GM21526 (cell line): Measurements from ENCODE around the gene RNU2-1.
"Not testable (repeated sequence)": the region's sequence is repeated elsewhere in the genome, so short reads cannot be mapped to it uniquely, and the experiment has no call there.

Experiments used
- ATAC-seq: cut with Tn5 transposase; IDR thresholded peaks from one replicate; pipeline ENCODE4 v1.9.1; 2021; ENCODE audit warnings: moderate library complexity; ENCODE audit not compliant: unreplicated experiment, low FRiP score

Gene RNU2-1

GRCh38 chr17:43216762-43217613, 16.8 kb downstream of the RNU2-1 start:
- no peak for ATAC-seq

DNA sequence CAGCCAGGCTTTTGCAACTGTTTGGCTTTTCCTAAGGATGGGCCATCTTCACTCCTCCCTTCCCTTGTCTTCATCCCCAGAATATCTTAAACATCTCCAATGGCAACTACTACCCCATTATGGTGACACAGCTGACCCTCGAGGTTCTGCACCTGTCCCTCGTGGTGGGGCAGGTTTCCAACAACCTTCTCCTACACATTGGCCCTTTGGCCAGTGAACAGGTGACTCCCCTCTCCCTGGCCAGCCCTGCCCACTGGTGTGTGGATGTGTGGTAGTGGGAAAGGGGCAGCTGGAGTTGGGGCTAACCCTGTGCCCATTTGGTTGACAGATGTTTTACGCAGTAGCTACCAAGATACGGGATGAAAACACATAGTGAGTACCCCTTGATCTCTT, 17.4 kb downstream of the RNU2-1 start:
- ATAC-seq: no peak

- no peak for ATAC-seq
Measured at GRCh38 chr17:43215341-43215740, 18.4 kb downstream of the RNU2-1 start.

GRCh38 chr17:43213545-43213944, 20.2 kb downstream of the RNU2-1 start:
- no peak for ATAC-seq

GRCh38 chr17:43212641-43213490, 20.9 kb downstream of the RNU2-1 start:
- ATAC-seq: no peak

DNA sequence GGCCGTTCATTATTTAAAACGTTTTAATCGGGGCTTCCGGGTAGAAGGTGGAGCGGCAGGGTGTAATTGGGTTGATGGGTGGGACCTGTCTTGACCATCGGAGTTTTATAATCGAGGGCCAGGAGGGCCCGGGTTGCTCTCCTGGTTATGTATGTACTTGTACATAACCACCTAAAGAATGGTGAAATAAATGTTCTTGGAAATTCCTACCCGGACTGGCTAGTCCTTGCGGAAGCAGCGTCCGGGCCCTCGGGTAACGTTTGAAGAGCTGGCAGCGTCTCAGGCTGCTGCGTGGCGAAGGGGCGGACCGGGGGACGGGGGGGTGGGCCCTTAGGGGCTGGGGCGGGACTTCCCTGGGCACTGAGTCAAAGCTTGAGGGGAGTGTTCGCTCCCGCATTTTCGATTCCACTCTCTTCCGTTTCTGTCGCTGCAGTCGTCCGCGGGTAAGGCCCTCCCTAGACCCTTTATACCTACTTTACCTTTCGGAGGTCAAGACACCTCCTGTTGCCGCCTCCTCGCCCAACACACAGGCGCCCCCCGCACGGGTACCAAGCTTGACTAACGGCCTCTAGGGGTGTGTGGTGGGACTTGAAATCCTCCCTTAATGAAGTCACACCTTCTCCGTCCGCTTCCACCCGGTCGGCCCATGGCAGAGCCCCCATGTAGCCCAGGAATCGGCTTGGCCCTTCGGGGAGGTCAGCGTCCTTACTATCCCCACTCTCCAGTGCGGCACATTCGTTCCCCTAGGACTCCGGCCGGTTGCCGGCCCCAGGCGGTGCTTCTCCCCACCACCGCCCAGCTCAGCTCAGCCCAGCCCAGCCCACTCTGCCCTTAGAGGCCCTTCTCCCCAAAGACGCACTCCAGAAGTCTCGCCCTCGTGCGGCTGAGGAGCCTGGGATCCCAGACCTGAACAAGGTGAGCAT, 22.0 kb downstream of the RNU2-1 start, which contains the start of gene TMEM106A:
Gene TMEM106A, plus strand, starts transcription at position 396 of the 923 bp plus-strand sequence. CDS start 1,167 bp downstream, outside the sequence.
- peak; percentile 68 for ATAC-seq

DNA sequence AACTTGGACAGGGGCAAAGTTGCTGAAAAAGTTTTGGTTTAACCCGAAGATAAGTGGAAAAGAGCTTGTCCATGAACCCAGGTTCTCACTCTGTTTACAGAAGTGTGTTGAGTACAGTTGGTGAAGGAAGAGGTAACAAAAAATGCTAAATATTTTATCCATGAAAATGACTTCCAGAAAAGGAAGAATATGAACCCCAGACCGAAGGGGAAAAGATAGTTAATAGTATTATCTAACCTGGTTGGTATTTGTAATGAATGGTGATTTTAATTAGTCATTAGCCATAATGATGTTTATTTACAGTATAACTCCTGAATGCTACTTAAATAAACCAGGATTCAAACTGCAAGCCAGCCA, 22.7 kb downstream of the RNU2-1 start:
- ATAC-seq: no peak

DNA sequence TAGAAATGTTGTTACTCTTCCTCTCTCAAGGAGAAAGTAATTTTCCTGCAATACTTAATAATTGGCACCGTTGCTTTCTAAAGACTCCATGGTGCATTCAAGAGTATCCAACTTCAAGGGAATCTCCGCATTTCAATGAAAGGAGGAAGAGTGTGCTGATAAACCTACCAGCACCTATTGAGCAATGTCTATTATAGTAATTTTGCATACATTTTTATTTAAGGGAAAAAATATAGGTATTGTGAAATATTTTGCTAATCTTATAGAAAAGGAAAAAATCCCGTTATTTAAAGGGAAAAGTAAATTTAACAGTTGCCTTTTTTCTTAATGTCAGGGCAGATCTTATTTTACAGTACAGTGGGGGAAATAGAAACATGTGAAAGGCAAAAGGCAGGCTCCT, 23.2 kb downstream of the RNU2-1 start:
- ATAC-seq: no peak

DNA sequence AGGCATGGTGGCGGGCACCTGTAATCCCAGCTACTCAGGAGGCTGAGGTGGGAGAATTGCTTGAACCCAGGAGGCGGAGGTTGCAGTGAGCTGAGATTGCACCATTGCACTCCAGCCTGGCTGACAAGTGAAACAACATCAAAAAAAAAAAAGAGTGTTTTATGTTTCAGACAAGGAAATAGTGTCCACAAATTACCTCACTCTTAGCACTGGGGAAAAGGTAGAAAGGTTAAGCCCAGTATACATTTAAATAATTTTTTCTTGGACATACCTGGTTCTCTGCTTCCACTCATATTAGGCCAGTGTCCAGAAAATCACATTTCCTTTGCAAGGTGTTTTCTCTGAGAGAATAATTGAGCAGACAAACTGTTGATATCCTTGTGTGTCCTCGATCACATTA, 30.8 kb downstream of the RNU2-1 start:
- not testable (repeated sequence) for ATAC-seq

DNA sequence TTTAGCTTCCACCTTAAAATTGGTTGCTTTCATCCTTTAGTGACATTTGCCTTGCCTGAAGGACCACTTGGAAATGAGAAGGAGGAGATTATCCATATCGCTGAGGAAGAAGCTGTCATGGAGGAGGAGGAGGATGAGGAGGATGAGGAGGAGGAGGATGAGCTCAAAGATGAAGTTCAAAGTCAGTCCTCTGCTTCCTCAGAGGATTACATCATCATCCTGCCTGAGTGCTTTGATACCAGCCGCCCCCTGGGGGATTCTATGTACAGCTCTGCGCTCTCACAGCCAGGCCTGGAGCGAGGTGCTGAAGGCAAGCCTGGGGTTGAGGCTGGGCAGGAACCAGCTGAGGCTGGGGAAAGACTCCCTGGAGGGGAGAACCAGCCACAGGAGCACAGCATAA, 33.6 kb downstream of the RNU2-1 start:
- ATAC-seq: no peak

DNA sequence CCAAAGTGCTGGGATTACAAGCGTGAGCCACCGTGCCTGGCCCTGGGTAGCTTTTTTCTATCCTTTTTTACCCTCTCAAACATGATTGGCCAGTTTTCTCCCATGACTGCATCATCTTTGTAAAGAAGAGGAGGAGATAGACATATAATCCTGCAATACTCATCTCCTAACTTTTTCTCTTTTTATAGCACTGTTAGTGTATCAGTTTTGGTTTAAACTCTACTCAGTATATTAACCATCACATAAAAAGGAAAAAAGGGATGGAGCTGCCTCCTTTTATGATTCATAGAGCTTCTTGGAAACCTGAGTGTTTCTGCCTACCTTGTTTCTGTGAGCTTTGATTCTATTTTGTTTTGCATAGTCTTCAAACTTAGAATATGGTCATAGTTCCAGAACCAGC, 34.1 kb downstream of the RNU2-1 start:
- no peak for ATAC-seq

- no peak for ATAC-seq
Measured at GRCh38 chr17:43193251-43193650, 40.5 kb downstream of the RNU2-1 start.

- not testable (repeated sequence) for ATAC-seq
Measured at GRCh38 chr17:43186656-43187055, 47.1 kb downstream of the RNU2-1 start.

DNA sequence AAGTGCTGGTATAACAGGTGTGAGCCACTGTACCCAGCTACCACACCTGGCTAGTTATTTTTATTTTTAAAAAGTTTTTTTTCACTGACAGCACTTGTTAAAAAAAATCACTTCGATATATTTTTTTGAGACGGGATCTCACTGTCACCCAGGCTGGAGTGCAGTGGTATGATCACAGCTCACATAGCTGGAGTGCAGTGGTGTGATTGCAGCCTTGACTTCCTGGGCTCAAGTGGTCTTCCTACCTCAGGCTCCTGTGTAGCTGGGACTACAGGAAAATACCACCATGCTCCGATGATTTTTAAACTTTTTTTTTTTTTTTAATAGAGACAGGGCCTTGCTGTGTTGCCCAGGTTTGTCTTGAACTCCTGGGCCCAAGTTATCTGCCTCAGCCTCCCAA, 49.9 kb downstream of the RNU2-1 start:
- ATAC-seq: no peak
